Right cardiac atrium (tissue), 5 donors: ENCODE measurements around the gene ATP2B2. TPM values are rescaled to one million over a fixed set of nuclear protein-coding genes. Genes with fewer than 3 reads are reported as not detected.

Experiments
- ATAC-seq, 2 donors: fragments of 200-7000 bp; cut with Tn5 transposase; one replicate each; pipeline versions ENCODE4 v1.8.0 to v1.9.1; 2020; ENCODE audit warnings: moderate library complexity in 2 of 2, mild to moderate bottlenecking in 1 of 2
- DNase-seq, 3 donors: peaks; one replicate each; pipeline ENCODE4 v3.0.0-alpha.2; 2020
- H3K27ac ChIP-seq: one replicate; pipeline ENCODE4 v1.5.1; 2013; ENCODE audit warnings: mild to moderate bottlenecking, low read length, control low read depth, moderate library complexity
- H3K27me3 ChIP-seq: one replicate; pipeline ENCODE4 v1.6.1; 2013; ENCODE audit not compliant: control insufficient read depth, insufficient read depth
- H3K4me1 ChIP-seq: one replicate; pipeline ENCODE4 v1.6.1; 2013; ENCODE audit warnings: low read length; ENCODE audit not compliant: control insufficient read depth, insufficient read depth
- H3K4me3 ChIP-seq: one replicate; pipeline ENCODE4 v1.5.1; 2013; ENCODE audit warnings: low read length, control low read depth
- H3K9me3 ChIP-seq: one replicate; pipeline ENCODE4 v1.6.1; 2013; ENCODE audit warnings: low read length; ENCODE audit not compliant: control insufficient read depth
- WGBS: extraction: QIAGEN DNeasy Blood & Tissue Kit; methylation state at CpG from one replicate; pipeline ENCODE4 v1.1.7; 2013; 5-methylcytosine and 5-hydroxymethylcytosine counted together
- intact Hi-C, 4 donors: fragments of 100-400 bp; cut with DNase I; formaldehyde crosslinking; loops; one replicate each; pipeline versions ENCODE4 v1.11.0 to v1.14.0; 2022 to 2023
- polyA plus RNA-seq: library from polyadenylated mRNA; stranded (reverse); fragments of 200-250 nt; gene quantifications from one replicate; pipeline ENCODE4 v1.2.3, GENCODE V29; 2013
- total RNA-seq, 4 donors: library from RNA; stranded (reverse); fragmentation: NEBNext Ultra II Directional; extraction: Animal tissue kit (Norgen Biotek cat#: 25700); gene quantifications; one replicate each; pipeline ENCODE4 v1.2.1, GENCODE V29; 2021
- donor health status: healthy with polysubstance abuse.
- donor health status: DM: no; HTN: yes; CAD: no.
- donor health status: DM: no; HTN: no; CAD: no.
- donor health status: DM: no; HTN: yes; CAD: no; lungs with severe emphysema.
- donor health status: DM: yes; HTN: yes; CAD: no.

ATP2B2 gene
- total and polyA plus RNA-seq, 5 donors = 0.14 to 0.36 (median 0.20) TPM

DNA sequence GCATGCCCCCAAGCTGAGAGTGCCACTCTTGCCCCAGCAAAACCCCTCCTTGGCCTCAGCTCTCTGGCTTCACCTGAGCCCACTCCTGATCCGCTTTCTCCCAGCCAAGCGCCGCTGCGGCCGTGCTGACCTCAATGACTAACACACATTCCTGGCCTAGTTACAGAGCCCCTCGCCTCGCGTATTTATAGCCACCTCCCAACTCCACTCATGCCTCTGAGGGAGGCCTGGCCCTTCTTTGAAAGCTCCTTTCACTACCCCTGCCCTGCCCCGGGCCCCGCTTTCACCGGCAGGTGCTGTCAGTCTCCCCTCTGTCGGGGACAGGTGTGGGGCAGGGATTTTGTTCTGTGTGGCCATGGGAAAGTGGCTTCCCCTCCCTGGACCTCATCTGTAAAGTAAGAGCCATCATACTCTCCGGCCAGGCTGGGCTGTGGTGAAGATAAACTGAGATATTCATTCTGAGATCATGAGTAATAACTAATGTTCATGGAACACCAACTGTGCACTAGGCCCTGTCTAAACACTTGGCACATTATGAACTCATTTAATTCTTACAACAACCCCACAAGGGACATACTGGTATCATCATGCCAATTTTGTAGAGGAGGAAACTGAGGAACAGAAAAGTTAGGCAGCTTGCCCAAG lies 13.2 kb upstream of the ATP2B2 start:
- 43% methylated on average over 13 of the region's 13 CpGs for WGBS
- ATAC-seq = peak; percentile 56 to 78

GRCh38 chr3:10517627-10518026 lies 12.2 kb upstream of the ATP2B2 start:
- Histone ChIP-seq H3K27me3 (no peaks in the 10 kb centered on the region), H3K4me1 (peaks cover 4% of the 10 kb centered on the region), H3K9me3 (no peaks in the 10 kb centered on the region), H3K4me3 (no peak overlapping the region), H3K27ac (no peak overlapping the region)
- 55% methylated on average over 7 of the region's 7 CpGs for WGBS
- intact Hi-C loops = no loop called here
- DNase-seq (no peak), ATAC-seq (no peak)

More for the DNA sequence above, 13.2 kb upstream of the ATP2B2 start:
- Histone ChIP-seq H3K9me3 (no peaks in the 10 kb centered on the region), H3K27me3 (no peaks in the 10 kb centered on the region), H3K27ac (no peak overlapping the region), H3K4me1 (peaks cover 4% of the 10 kb centered on the region), H3K4me3 (no peak overlapping the region)
- intact Hi-C loops = no loop called here
- DNase-seq = peak in 2 of 3 donors; percentile 27 to 62

GRCh38 chr3:10516544-10517452 lies 11.4 kb upstream of the ATP2B2 start:
- H3K27me3 ChIP-seq = no peaks in the 10 kb centered on the region
- no peak for DNase-seq

GRCh38 chr3:10515884-10516495 lies 10.6 kb upstream of the ATP2B2 start:
- intact Hi-C loops = no loop called here
- WGBS = 47% methylated on average over 7 of the region's 7 CpGs
- ATAC-seq (no peak), DNase-seq (no peak)
- H3K4me3 ChIP-seq = no peak overlapping the region
- H3K27ac ChIP-seq = no peak overlapping the region
- peaks cover 4% of the 10 kb centered on the region for H3K4me1 ChIP-seq
- H3K9me3 ChIP-seq = no peaks in the 10 kb centered on the region
- H3K27me3 ChIP-seq = no peaks in the 10 kb centered on the region

More at GRCh38 chr3:10516544-10517452, 11.4 kb upstream of the ATP2B2 start:
- intact Hi-C loops = no loop called here
- H3K4me3 ChIP-seq = no peak overlapping the region
- no peak overlapping the region for H3K27ac ChIP-seq
- peaks cover 4% of the 10 kb centered on the region for H3K4me1 ChIP-seq
- no peaks in the 10 kb centered on the region for H3K9me3 ChIP-seq
- no peak for ATAC-seq
- WGBS = 42% methylated on average over 14 of the region's 14 CpGs

DNA sequence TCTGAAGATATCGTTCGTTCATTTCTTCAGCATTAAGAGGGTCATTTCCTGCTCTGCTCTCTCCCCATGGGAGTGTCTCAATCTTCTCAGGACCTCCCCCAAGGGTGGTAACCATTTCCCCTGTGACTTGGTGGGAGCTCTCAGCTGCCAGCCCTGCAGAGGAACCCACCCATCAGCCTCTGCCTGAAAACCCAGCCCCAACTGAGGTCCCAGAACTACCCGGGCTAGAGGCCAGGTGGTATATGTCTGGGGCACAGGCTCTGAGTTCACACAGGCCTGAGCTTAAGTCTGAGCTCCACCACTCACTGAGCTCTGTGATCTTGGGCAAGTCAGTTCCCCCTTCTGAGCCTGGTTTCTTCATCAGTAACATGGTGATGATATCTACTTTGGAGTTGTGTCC lies 10.0 kb upstream of the ATP2B2 start:
- no peaks in the 10 kb centered on the region for H3K27me3 ChIP-seq
- no peak overlapping the region for H3K27ac ChIP-seq
- intact Hi-C loops = no loop called here
- ATAC-seq (no peak), DNase-seq (no peak)
- WGBS = 68% methylated on average over 3 of the region's 3 CpGs
- peaks cover 4% of the 10 kb centered on the region for H3K4me1 ChIP-seq
- no peaks in the 10 kb centered on the region for H3K9me3 ChIP-seq
- H3K4me3 ChIP-seq = no peak overlapping the region

GRCh38 chr3:10514407-10515069 lies 9.2 kb upstream of the ATP2B2 start:
- 85% methylated on average over 8 of the region's 8 CpGs for WGBS
- Histone ChIP-seq H3K4me1 (peaks cover 4% of the 10 kb centered on the region), H3K27ac (no peak overlapping the region), H3K4me3 (no peak overlapping the region), H3K9me3 (no peaks in the 10 kb centered on the region), H3K27me3 (no peaks in the 10 kb centered on the region)
- ATAC-seq = no peak
- intact Hi-C loops = no loop called here
- DNase-seq = no peak

DNA sequence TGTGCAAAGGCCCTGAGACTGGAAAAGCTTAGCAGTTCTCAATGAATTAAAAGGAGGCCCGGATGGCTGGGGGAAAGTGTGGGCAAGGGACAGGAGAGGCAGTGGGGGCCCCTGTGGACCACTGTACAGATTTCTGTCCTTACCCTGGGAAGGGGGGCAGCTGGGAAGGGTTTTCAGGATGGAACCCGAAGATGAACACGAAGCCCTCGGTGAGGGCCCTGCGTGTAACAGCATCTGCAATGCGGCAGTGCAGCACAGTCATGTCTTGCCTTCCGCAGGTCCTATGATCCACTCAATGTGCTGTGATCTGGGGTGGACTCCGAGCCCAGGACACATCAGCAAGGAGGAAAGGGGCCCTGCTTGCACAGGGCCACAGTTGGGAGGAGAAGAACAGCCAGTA lies 7.9 kb upstream of the ATP2B2 start:
- intact Hi-C loops = no loop called here
- DNase-seq = no peak
- WGBS = 92% methylated on average over 8 of the region's 8 CpGs

GRCh38 chr3:10512687-10513086 lies 7.3 kb upstream of the ATP2B2 start:
- intact Hi-C loops = no loop called here
- no peak for ATAC-seq
- WGBS = 83% methylated on average over 6 of the region's 6 CpGs

More for the DNA sequence above, 7.9 kb upstream of the ATP2B2 start:
- no peak overlapping the region for H3K4me3 ChIP-seq
- no peaks in the 10 kb centered on the region for H3K4me1 ChIP-seq
- H3K9me3 ChIP-seq = no peaks in the 10 kb centered on the region
- no peak overlapping the region for H3K27ac ChIP-seq
- ATAC-seq = no peak
- H3K27me3 ChIP-seq = no peaks in the 10 kb centered on the region

DNA sequence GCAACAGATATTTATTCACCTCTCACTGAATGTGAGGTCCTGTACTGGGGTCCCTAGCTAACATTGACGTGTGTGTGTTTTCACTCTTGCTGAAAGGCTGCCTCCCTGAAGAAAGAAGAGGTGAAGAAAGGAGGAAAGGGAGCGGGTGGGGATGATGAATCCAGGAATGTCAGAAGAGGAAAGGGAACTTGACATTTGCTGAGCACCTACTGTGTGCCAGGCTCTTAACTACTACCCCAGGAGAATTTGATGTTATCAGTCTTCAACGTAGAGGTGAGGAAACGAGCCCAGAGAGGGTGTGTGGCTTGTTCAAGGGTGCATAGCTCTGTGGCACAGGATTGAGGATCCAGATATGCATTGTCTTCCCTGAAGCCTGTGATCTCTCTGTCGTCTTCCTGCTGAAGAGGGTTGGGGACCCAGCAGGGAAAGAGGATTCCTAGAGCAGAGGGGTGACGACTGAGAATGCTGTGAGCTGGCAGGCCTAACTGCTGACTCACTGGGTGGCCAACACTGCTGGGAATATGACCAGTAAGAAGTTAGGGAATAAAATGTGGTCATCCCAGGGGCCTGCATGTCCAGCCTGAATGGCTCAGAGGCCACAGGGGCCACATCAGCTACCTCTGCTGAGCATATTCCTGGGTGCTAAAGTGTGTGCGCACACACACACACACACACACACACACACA lies 6.6 kb upstream of the ATP2B2 start:
- 61% methylated on average over 7 of the region's 7 CpGs for WGBS
- no peak overlapping the region for H3K27ac ChIP-seq
- DNase-seq (no peak), ATAC-seq (no peak)
- no peaks in the 10 kb centered on the region for H3K9me3 ChIP-seq
- H3K27me3 ChIP-seq = no peaks in the 10 kb centered on the region
- no peaks in the 10 kb centered on the region for H3K4me1 ChIP-seq
- no peak overlapping the region for H3K4me3 ChIP-seq
- intact Hi-C loops = no loop called here

More at GRCh38 chr3:10512687-10513086, 7.3 kb upstream of the ATP2B2 start:
- no peaks in the 10 kb centered on the region for H3K27me3 ChIP-seq
- H3K27ac ChIP-seq = no peak overlapping the region
- H3K4me3 ChIP-seq = no peak overlapping the region
- H3K4me1 ChIP-seq = no peaks in the 10 kb centered on the region
- no peaks in the 10 kb centered on the region for H3K9me3 ChIP-seq
- DNase-seq = no peak

DNA sequence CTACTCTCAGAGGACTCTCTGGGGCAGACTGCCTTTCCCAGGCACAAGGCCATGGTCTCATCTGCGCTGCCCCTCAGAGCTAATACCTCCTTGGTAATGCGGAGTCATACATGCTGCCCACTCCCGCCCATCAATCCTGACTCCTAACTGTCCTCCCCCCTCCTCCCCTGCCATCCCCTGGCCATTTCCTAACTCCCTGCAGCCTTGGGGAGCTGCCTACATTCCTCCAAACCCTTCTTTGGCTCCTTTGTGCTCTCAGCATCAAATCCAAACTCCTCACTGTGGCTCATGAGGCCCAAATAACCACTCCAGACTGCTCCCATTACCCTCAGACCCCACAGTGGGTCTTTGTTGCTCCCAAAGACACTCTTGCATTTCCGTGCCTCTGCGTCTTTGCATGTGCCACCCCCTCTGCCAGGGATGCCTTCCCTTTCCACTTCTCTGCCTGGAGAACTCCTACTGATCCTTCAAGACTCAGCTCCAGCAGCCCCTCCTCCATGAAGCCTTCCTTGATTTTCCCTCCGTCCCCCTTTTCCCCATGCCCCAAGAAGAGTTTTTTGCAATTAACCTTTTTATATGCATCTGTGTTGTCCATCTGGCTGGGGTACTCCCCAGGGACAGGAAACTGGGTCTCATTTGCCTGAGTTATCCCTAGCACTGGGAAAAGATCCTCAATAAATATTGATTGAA lies 5.5 kb upstream of the ATP2B2 start:
- no peaks in the 10 kb centered on the region for H3K4me1 ChIP-seq
- H3K27ac ChIP-seq = no peak overlapping the region
- intact Hi-C loops = no loop called here
- H3K27me3 ChIP-seq = no peaks in the 10 kb centered on the region
- H3K9me3 ChIP-seq = no peaks in the 10 kb centered on the region
- no peak overlapping the region for H3K4me3 ChIP-seq
- 80% methylated on average over 6 of the region's 6 CpGs for WGBS
- DNase-seq = no peak
- ATAC-seq = no peak
